Measurements from ENCODE around the gene DAB1.

DAB1 gene

DNA sequence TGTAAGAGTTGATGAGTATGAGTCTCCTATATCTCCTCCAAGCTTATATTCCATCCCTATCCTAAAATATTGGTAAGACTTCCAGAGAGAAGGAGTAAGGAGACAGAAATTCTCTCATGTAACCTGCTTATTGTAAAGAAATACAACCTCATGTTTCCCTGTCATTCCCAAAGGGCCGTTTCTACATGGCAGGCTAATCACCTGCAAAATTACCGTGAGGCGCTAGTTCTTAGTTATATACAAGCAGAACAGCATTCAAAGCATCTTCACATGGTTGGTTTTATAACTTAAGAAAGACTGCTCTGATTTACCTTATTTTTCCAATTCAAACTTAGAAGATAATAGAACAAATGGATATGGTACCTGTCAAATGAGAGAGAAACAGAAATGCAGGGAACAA, 42.9 kb downstream of the DAB1 start:
- WGBS, 2 donors (ENCODE audit: extremely low coverage in 2 of 2, insufficient read length in 2 of 2, insufficient replicate concordance in 1 of 2), result no CpG with 5 or more reads among the region's 3 CpGs
- Histone ChIP-seq H3K27ac (replicated peaks; ENCODE audit: low read length) (no peak overlapping the region), H3K4me3 (ENCODE audit: low read length in 2 of 2) (no peak overlapping the region), H3K14ac (ENCODE audit: low read length) (no peak overlapping the region), H4K8ac (ENCODE audit: low read depth, low read length) (no peak overlapping the region), H3K4me2 (ENCODE audit: insufficient read depth, low read length, poor library complexity, severe bottlenecking) (no peak overlapping the region), H2AFZ (ENCODE audit: low read length) (no peak overlapping the region), H2BK15ac (ENCODE audit: low read length) (no peak overlapping the region), H4K91ac (ENCODE audit: low read depth, low read length, poor library complexity) (no peak overlapping the region), H3K79me1 (ENCODE audit: low read depth, low read length) (no peaks in the 10 kb centered on the region), H3K4ac (ENCODE audit: low read length) (no peak overlapping the region), H3K18ac (ENCODE audit: low read length) (no peak overlapping the region), H2BK120ac (ENCODE audit: low read depth, low read length) (no peak overlapping the region), H3K4me1 (ENCODE audit: control insufficient read depth in 2 of 2, insufficient read depth in 1 of 2, low read depth in 1 of 2, low read length in 2 of 2) (peaks cover 6 to 15% of the 10 kb centered on the region in 2 donors), H2AK5ac (ENCODE audit: low read depth, low read length) (no peak overlapping the region), H3K23ac (ENCODE audit: low read depth, low read length, poor library complexity) (no peak overlapping the region), H3K36me3 (replicated peaks in 1 of 2; ENCODE audit: control insufficient read depth in 2 of 2, insufficient read depth in 2 of 2, low read length in 2 of 2) (no peaks in the 10 kb centered on the region), H3K9me3 (replicated peaks in 1 of 2; ENCODE audit: control insufficient read depth in 2 of 2, insufficient read depth in 1 of 2, low read depth in 1 of 2, low read length in 2 of 2) (no peaks in the 10 kb centered on the region), H3K27me3 (ENCODE audit: control insufficient read depth in 3 of 3, insufficient read depth in 3 of 3, low read depth in 1 of 3, low read length in 3 of 3) (no peaks in the 10 kb centered on the region), H2BK12ac (ENCODE audit: low read length) (no peak overlapping the region), H3K9ac (ENCODE audit: low read depth, low read length, poor library complexity) (no peak overlapping the region), H2BK5ac (ENCODE audit: low read length) (no peak overlapping the region)
- no peak for DNase-seq (ENCODE audit: low spot score)

DNA sequence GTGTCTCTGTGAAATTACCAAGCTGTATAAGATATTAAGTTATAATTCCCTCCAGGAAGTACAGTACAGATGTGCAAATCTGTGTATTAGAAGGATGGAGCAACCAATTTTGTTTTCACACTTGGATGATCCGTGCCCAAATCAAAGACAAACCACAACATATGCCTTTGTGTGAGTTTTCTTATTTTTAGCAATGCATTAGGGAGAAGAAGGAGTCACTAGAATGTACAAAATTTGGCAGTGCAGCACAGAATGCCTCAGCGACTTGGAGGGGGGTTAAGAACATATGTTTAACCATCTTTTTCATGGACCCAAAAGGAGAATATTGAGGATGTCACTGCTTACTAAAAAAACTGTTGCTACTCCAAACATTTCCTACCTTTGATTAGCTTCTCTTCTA, 45.3 kb downstream of the DAB1 start:
- Histone ChIP-seq H3K23ac (ENCODE audit: low read depth, low read length, poor library complexity) (no peak overlapping the region), H3K9ac (ENCODE audit: low read depth, low read length, poor library complexity) (no peak overlapping the region), H3K18ac (ENCODE audit: low read length) (no peak overlapping the region), H4K8ac (ENCODE audit: low read depth, low read length) (no peak overlapping the region), H3K27me3 (ENCODE audit: control insufficient read depth in 3 of 3, insufficient read depth in 3 of 3, low read depth in 1 of 3, low read length in 3 of 3) (no peaks in the 10 kb centered on the region), H2BK15ac (ENCODE audit: low read length) (no peak overlapping the region), H2BK5ac (ENCODE audit: low read length) (no peak overlapping the region), H2AK5ac (ENCODE audit: low read depth, low read length) (no peak overlapping the region), H4K91ac (ENCODE audit: low read depth, low read length, poor library complexity) (no peak overlapping the region), H3K27ac (replicated peaks; ENCODE audit: low read length) (no peak overlapping the region), H3K14ac (ENCODE audit: low read length) (no peak overlapping the region), H3K36me3 (replicated peaks in 1 of 2; ENCODE audit: control insufficient read depth in 2 of 2, insufficient read depth in 2 of 2, low read length in 2 of 2) (no peaks in the 10 kb centered on the region), H3K79me1 (ENCODE audit: low read depth, low read length) (no peaks in the 10 kb centered on the region), H3K9me3 (replicated peaks in 1 of 2; ENCODE audit: control insufficient read depth in 2 of 2, insufficient read depth in 1 of 2, low read depth in 1 of 2, low read length in 2 of 2) (no peaks in the 10 kb centered on the region), H2BK12ac (ENCODE audit: low read length) (no peak overlapping the region), H3K4ac (ENCODE audit: low read length) (no peak overlapping the region), H3K4me1 (ENCODE audit: control insufficient read depth in 2 of 2, insufficient read depth in 1 of 2, low read depth in 1 of 2, low read length in 2 of 2) (peaks cover 8 to 15% of the 10 kb centered on the region in 2 donors), H2AFZ (ENCODE audit: low read length) (no peak overlapping the region), H3K4me3 (ENCODE audit: low read length in 2 of 2) (no peak overlapping the region), H3K4me2 (ENCODE audit: insufficient read depth, low read length, poor library complexity, severe bottlenecking) (no peak overlapping the region), H2BK120ac (ENCODE audit: low read depth, low read length) (no peak overlapping the region)
- WGBS, 2 donors (ENCODE audit: extremely low coverage in 2 of 2, insufficient read length in 2 of 2, insufficient replicate concordance in 1 of 2), result no CpG with 5 or more reads among the region's 2 CpGs
- DNase-seq (ENCODE audit: low spot score), result no peak

DNA sequence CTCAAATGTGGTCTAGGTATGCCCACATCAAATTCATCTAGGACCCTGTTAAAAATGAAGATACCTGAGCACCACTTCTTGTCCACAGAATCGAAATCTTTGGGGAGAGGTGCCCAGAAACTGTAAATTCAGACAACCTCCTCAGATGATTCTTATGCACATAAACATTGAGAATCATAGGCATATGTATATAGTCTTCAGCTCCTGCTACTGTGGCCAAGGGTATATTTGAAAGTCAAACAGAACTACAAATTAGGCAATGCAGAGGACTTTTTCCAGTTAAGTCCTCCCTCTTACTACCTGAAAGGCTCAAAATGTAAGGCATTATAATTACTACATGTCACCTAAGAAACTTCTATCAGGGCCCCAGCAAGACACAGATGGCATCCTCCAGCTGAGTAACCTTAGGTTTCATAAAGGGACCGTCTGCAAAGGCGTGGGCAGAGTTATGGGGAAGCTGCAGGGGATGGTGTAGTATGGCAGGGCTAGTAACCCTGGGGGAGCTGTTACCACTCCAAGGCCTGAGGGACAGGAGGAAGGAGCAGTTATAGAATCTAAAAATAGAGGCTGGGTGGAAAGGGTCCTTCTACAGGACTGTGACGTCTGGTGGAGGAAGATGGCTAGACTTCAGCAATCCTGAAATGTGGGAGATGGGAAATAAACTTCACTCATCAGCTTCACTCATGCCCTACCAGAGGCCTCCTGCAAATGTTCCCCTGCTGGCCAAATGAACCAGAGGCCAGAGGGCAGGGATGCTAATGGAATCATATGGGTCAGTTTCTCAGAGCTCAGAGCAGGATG, 46.3 kb downstream of the DAB1 start:
- Histone ChIP-seq H3K4ac (ENCODE audit: low read length) (no peak overlapping the region), H3K4me1 (ENCODE audit: control insufficient read depth in 2 of 2, insufficient read depth in 1 of 2, low read depth in 1 of 2, low read length in 2 of 2) (peaks cover 8 to 15% of the 10 kb centered on the region in 2 donors), H3K79me1 (ENCODE audit: low read depth, low read length) (no peaks in the 10 kb centered on the region), H3K18ac (ENCODE audit: low read length) (peak overlapping the region; percentile 49), H3K4me3 (ENCODE audit: low read length in 2 of 2) (no peak overlapping the region), H3K4me2 (ENCODE audit: insufficient read depth, low read length, poor library complexity, severe bottlenecking) (no peak overlapping the region), H3K9me3 (replicated peaks in 1 of 2; ENCODE audit: control insufficient read depth in 2 of 2, insufficient read depth in 1 of 2, low read depth in 1 of 2, low read length in 2 of 2) (no peaks in the 10 kb centered on the region), H4K91ac (ENCODE audit: low read depth, low read length, poor library complexity) (no peak overlapping the region), H3K27ac (replicated peaks; ENCODE audit: low read length) (no peak overlapping the region), H2AK5ac (ENCODE audit: low read depth, low read length) (no peak overlapping the region), H3K9ac (ENCODE audit: low read depth, low read length, poor library complexity) (no peak overlapping the region), H2BK15ac (ENCODE audit: low read length) (no peak overlapping the region), H2BK5ac (ENCODE audit: low read length) (no peak overlapping the region), H2BK120ac (ENCODE audit: low read depth, low read length) (no peak overlapping the region), H2BK12ac (ENCODE audit: low read length) (no peak overlapping the region), H3K23ac (ENCODE audit: low read depth, low read length, poor library complexity) (no peak overlapping the region), H3K36me3 (replicated peaks in 1 of 2; ENCODE audit: control insufficient read depth in 2 of 2, insufficient read depth in 2 of 2, low read length in 2 of 2) (no peaks in the 10 kb centered on the region), H2AFZ (ENCODE audit: low read length) (no peak overlapping the region), H3K27me3 (ENCODE audit: control insufficient read depth in 3 of 3, insufficient read depth in 3 of 3, low read depth in 1 of 3, low read length in 3 of 3) (no peaks in the 10 kb centered on the region), H4K8ac (ENCODE audit: low read depth, low read length) (no peak overlapping the region), H3K14ac (ENCODE audit: low read length) (no peak overlapping the region)
- WGBS, 2 donors (ENCODE audit: extremely low coverage in 2 of 2, insufficient read length in 2 of 2, insufficient replicate concordance in 1 of 2), result no CpG with 5 or more reads among the region's 4 CpGs
- no peak for DNase-seq (ENCODE audit: low spot score)

DNA sequence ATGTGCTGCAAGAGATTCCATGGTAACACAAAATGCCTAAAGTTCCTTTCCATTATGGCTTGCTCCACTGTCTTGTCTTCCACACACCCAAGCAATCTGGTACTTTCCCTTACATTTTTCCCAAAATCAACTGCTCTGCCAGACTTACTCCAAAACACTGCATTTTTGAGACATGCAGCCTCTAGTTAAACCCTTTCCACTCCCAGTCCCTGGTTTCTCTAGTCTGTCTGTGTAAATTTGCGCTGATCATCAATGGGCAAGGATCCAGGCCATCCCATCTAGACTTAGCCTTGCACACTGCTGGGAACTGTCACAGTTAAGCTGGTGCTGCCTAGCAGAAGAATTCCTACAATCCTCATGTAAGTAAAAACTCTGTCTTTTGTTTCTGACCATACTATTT, 47.8 kb downstream of the DAB1 start:
- Histone ChIP-seq H2BK120ac (ENCODE audit: low read depth, low read length) (no peak overlapping the region), H3K4me3 (ENCODE audit: low read length in 2 of 2) (no peak overlapping the region), H2AFZ (ENCODE audit: low read length) (no peak overlapping the region), H3K23ac (ENCODE audit: low read depth, low read length, poor library complexity) (no peak overlapping the region), H3K4me2 (ENCODE audit: insufficient read depth, low read length, poor library complexity, severe bottlenecking) (no peak overlapping the region), H2BK5ac (ENCODE audit: low read length) (no peak overlapping the region), H4K8ac (ENCODE audit: low read depth, low read length) (no peak overlapping the region), H3K4ac (ENCODE audit: low read length) (no peak overlapping the region), H2BK15ac (ENCODE audit: low read length) (no peak overlapping the region), H3K4me1 (ENCODE audit: control insufficient read depth in 2 of 2, insufficient read depth in 1 of 2, low read depth in 1 of 2, low read length in 2 of 2) (peaks cover 4 to 6% of the 10 kb centered on the region in 2 donors), H3K36me3 (replicated peaks in 1 of 2; ENCODE audit: control insufficient read depth in 2 of 2, insufficient read depth in 2 of 2, low read length in 2 of 2) (no peaks in the 10 kb centered on the region), H3K27me3 (ENCODE audit: control insufficient read depth in 3 of 3, insufficient read depth in 3 of 3, low read depth in 1 of 3, low read length in 3 of 3) (no peaks in the 10 kb centered on the region), H3K9me3 (replicated peaks in 1 of 2; ENCODE audit: control insufficient read depth in 2 of 2, insufficient read depth in 1 of 2, low read depth in 1 of 2, low read length in 2 of 2) (no peaks in the 10 kb centered on the region), H3K18ac (ENCODE audit: low read length) (no peak overlapping the region), H3K14ac (ENCODE audit: low read length) (no peak overlapping the region), H3K79me1 (ENCODE audit: low read depth, low read length) (no peaks in the 10 kb centered on the region), H4K91ac (ENCODE audit: low read depth, low read length, poor library complexity) (no peak overlapping the region), H2AK5ac (ENCODE audit: low read depth, low read length) (no peak overlapping the region), H3K27ac (replicated peaks; ENCODE audit: low read length) (no peak overlapping the region), H3K9ac (ENCODE audit: low read depth, low read length, poor library complexity) (no peak overlapping the region), H2BK12ac (ENCODE audit: low read length) (no peak overlapping the region)
- DNase-seq (ENCODE audit: low spot score), result no peak
- WGBS, 2 donors (ENCODE audit: extremely low coverage in 2 of 2, insufficient read length in 2 of 2, insufficient replicate concordance in 1 of 2), result no CpG with 5 or more reads among the region's 1 CpG

Measured in neuronal stem cell (in vitro differentiated cells).